Liver (tissue), 3 donors: Measurements from ENCODE around the gene ABCC3.

ENCODE experiments used
- GABPA ChIP-seq, 2 donors: IDR thresholded peaks in 1 of 2; conservative IDR thresholded peaks in 1 of 2; 2 replicates each; pipeline ENCODE4 v1.6.1; 2016; ENCODE audit warnings: antibody characterized with exemption in 2 of 2, mild to moderate bottlenecking in 1 of 2, moderate library complexity in 1 of 2
- JUND ChIP-seq, 2 donors: IDR thresholded peaks; 2 replicates each; pipeline ENCODE4 v1.6.1; 2016; ENCODE audit warnings: antibody characterized with exemption in 2 of 2
- RAD21 ChIP-seq, 2 donors: IDR thresholded peaks; 2 replicates each; pipeline ENCODE4 v1.6.1; 2016; ENCODE audit warnings: antibody characterized with exemption in 2 of 2, mild to moderate bottlenecking in 2 of 2
- RXRA ChIP-seq, 2 donors: IDR thresholded peaks; 2 replicates each; pipeline ENCODE4 v1.6.1; 2017 to 2018; ENCODE audit warnings: antibody characterized with exemption in 2 of 2, mild to moderate bottlenecking in 1 of 2
- SP1 ChIP-seq: IDR thresholded peaks from 2 replicates; pipeline ENCODE4 v1.6.1; 2018; ENCODE audit warnings: antibody characterized with exemption, mild to moderate bottlenecking
- TAF1 ChIP-seq: conservative IDR thresholded peaks from 2 replicates; pipeline ENCODE4 v1.6.1; 2016; ENCODE audit warnings: antibody characterized with exemption, mild to moderate bottlenecking
- YY1 ChIP-seq: IDR thresholded peaks from 2 replicates; pipeline ENCODE4 v1.6.1; 2016; ENCODE audit warnings: antibody characterized with exemption, mild to moderate bottlenecking
- TF ChIP-seq, protein P1 (sequence below): fragments of 150-350 bp; IDR thresholded peaks from 2 replicates; pipeline ENCODE4 v1.5.1; 2017; ENCODE audit warnings: improper control_type of control experiment, low read depth, low read length; ENCODE audit not compliant: missing input control
- TF ChIP-seq, protein P2 (sequence below): IDR thresholded peaks from 2 replicates; pipeline ENCODE4 v1.6.1; 2016; ENCODE audit warnings: antibody characterized with exemption, mild to moderate bottlenecking
- TF ChIP-seq, protein P3 (sequence below): IDR thresholded peaks from 2 replicates; pipeline ENCODE4 v1.6.1; 2016; ENCODE audit warnings: antibody characterized with exemption
- donor health status: healthy.
- donor health status: healthy.

DNA sequence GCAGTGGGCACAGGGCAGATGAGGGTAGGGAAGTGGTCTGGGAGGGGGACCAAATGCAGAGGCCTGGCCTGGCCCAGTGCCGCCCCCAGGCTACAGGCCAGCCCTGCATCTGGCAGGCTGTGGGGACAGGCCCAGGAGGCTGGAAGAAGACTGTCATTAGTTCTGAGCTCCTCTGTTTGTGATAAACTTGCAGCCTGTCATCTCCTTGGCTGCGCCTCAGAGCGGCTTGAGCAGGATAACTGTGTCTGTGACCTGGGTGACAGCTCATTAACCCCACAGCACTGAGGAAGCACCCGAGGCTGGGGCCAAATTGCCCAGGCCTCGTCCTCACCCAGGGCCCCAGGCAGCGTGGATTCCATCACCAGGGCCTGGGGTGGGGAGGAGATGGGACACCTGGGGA, 23.9 kb downstream of the ABCC3 start:
- TF ChIP-seq, protein P1, sequence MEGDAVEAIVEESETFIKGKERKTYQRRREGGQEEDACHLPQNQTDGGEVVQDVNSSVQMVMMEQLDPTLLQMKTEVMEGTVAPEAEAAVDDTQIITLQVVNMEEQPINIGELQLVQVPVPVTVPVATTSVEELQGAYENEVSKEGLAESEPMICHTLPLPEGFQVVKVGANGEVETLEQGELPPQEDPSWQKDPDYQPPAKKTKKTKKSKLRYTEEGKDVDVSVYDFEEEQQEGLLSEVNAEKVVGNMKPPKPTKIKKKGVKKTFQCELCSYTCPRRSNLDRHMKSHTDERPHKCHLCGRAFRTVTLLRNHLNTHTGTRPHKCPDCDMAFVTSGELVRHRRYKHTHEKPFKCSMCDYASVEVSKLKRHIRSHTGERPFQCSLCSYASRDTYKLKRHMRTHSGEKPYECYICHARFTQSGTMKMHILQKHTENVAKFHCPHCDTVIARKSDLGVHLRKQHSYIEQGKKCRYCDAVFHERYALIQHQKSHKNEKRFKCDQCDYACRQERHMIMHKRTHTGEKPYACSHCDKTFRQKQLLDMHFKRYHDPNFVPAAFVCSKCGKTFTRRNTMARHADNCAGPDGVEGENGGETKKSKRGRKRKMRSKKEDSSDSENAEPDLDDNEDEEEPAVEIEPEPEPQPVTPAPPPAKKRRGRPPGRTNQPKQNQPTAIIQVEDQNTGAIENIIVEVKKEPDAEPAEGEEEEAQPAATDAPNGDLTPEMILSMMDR: no peak
- TF ChIP-seq RXRA (IDR thresholded peaks at IDR 0.05): no peak
- TF ChIP-seq TAF1: no peak
- TF ChIP-seq, protein P2, sequence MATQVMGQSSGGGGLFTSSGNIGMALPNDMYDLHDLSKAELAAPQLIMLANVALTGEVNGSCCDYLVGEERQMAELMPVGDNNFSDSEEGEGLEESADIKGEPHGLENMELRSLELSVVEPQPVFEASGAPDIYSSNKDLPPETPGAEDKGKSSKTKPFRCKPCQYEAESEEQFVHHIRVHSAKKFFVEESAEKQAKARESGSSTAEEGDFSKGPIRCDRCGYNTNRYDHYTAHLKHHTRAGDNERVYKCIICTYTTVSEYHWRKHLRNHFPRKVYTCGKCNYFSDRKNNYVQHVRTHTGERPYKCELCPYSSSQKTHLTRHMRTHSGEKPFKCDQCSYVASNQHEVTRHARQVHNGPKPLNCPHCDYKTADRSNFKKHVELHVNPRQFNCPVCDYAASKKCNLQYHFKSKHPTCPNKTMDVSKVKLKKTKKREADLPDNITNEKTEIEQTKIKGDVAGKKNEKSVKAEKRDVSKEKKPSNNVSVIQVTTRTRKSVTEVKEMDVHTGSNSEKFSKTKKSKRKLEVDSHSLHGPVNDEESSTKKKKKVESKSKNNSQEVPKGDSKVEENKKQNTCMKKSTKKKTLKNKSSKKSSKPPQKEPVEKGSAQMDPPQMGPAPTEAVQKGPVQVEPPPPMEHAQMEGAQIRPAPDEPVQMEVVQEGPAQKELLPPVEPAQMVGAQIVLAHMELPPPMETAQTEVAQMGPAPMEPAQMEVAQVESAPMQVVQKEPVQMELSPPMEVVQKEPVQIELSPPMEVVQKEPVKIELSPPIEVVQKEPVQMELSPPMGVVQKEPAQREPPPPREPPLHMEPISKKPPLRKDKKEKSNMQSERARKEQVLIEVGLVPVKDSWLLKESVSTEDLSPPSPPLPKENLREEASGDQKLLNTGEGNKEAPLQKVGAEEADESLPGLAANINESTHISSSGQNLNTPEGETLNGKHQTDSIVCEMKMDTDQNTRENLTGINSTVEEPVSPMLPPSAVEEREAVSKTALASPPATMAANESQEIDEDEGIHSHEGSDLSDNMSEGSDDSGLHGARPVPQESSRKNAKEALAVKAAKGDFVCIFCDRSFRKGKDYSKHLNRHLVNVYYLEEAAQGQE: no peak
- TF ChIP-seq, protein P3, sequence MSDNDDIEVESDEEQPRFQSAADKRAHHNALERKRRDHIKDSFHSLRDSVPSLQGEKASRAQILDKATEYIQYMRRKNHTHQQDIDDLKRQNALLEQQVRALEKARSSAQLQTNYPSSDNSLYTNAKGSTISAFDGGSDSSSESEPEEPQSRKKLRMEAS: no peak
- TF ChIP-seq YY1: no peak
- no peak for TF ChIP-seq GABPA (IDR thresholded peaks at IDR 0.05 in 1 of 2, conservative IDR thresholded peaks at IDR 0.05 in 1 of 2)
- no peak for TF ChIP-seq SP1
- TF ChIP-seq RAD21 (IDR thresholded peaks at IDR 0.05): no peak
- no peak for TF ChIP-seq JUND (IDR thresholded peaks at IDR 0.05)
